HG02588 (cell line): ENCODE results near the gene INTS15.
"Not testable (repeated sequence)": the region's sequence is repeated elsewhere in the genome, so short reads cannot be mapped to it uniquely, and the experiment has no call there.

Experiments
- ATAC-seq: cut with Tn5 transposase; IDR thresholded peaks from one replicate; pipeline ENCODE4 v1.9.1; 2021; ENCODE audit warnings: mild to moderate bottlenecking, moderate library complexity; ENCODE audit not compliant: unreplicated experiment

INTS15 gene

DNA sequence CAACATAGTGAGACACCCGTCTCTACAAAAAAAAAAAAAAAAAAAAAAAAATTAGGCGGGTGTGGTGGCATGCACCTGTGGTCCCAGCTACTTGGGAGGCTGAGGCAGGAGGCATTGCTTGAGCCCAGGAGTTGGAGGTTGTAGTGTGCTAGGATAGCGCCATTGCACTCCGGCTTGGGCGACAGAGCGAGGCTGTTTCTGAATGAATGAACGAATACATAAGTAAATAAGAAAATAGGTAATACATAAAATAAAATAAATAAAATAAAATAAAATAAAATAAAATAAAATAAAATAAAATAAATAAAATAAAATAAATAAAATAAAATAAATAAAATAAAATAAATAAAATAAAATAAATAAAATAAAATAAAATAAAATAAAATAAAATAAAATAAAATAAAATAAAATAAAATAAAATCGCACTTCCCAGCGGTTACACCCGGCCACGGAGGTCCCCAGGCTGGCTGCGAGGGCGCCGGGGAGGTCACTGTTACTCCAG is 12.9 kb upstream of the INTS15 start:
- ATAC-seq: not testable (repeated sequence)

DNA sequence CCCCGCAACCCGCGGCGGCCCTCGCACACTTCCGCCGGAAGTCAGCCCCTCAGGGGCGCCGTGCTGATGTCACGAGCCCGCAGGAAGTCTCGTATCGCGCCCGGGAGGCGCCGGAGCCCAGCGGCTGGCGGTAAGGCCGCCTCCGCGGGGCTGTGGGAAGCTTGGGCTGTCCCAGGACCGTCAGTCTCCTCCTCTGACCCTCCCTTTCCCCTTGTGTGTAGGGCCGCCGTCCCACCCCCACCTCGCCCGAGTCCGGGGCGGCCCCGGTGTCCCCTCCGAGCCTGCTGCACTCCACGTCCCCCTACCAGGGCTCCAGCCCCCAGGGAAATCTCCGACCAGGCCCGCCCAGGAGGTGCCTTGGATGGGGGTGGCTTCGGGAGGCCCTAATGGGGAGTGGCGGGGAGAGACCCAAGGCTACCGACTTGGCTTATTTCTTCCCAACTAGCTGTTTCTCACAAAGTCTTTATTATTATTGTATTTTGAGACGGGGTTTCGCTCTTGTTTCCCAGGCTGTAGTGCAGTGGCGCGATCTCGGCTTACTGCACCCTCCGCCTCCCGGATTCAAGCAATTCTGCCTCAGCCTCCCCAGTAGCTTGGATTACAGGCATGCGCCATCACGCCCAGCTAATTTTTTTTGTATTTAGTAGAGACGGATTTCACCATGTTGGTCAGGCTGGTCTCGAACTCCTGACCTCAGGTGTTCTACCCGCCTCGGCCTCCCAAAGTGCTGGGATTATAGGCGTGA is 12.3 kb upstream of the INTS15 start, which contains the start of gene ZDHHC4:
ZDHHC4 (plus strand) TSS at position 86 of the 745 bp plus-strand sequence. CDS start 3,108 bp downstream, outside the sequence.
- peak; percentile 93 for ATAC-seq

DNA sequence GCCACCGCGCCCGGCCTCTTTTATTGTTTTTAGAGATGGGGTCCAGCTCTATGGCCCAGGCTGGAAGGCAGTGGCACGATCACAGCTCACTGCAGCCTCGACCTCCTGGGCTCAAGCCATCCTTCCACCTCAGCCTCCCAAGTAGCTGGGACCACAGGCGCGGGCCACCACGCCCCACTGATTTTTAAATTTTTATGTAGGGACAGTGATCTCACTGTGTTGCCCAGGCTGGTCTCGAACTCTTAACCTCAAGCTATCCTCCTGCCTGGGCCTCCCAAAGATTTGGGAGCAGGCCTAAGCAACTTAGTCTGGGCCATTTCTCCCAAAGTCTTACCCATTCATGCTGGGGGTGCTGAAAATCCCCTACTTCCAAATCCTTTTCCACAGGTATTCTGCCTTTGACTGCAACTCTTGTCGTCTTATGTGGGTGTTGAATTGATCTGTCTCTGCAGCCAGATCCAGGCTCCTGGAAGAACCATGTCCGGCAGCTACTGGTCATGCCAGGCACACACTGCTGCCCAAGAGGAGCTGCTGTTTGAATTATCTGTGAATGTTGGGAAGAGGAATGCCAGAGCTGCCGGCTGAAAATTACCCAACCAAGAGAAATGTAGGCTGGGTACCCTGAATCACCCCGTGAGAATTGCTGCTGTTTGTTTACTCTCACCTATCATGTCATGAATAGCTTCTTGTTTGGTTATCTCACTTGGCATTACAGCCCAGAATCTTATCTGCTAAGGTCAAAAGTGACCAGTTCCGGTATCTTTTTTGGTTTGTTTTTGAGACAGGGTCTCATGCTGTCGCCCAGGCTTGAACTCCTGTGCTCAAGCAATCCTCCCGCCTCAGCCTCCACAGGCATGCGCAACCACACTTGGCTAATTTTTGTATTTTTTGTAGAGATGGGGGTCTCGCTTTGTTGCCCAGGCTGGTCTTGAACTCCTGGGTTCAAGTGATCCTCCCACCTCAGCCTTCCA is 11.4 kb upstream of the INTS15 start:
- no peak for ATAC-seq

DNA sequence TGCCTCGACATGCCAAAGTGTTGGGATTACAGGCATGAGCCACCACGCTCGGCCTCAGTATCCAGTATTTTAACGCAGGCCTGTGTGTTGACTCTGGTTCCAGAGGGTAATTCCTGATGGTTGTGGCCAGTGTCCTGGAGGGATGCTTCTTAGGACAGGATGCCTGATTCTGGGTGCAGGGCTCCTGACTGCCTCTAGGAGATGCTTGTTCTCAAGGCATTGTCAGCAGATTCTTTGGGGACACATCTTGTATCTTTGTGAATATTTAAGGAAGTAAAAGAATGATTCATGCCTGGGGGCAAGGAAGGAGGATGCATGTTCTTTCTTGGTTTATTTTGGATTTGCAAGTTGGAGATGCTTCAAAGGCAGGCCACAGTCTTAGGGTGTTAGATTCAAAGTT is 10.4 kb upstream of the INTS15 start:
- no peak for ATAC-seq

DNA sequence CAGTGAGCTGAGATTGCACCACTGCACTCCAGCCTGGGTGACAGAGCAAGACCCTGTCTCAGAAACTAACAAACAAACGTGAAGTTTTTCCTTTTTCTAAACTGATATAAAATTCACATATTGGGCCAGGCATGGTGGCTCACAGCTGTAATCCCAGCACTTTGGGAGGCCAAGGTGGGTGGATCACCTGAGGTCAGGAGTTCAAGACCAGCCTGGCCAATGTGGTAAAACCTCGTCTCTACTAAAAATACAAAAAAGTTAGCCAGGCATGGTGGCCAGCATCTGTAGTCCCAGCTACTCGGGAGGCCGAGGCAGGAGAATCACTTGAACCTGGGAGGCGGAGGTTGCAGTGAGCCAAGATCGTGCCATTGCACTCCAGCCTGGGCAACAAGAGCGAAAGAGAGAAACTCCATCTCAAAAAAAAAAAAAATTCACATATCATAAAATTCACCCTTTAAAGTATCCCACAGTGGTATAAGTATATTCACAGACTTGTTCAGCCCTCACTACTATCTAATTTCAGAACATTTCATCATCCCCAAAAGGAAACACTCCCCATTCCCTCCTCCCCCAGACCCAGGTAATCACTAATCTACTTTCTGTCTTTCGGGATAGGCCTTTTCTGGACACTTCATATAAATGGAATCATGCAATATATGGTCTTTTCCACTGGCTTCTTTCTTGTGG is 3.9 kb upstream of the INTS15 start:
- ATAC-seq: not testable (repeated sequence)

DNA sequence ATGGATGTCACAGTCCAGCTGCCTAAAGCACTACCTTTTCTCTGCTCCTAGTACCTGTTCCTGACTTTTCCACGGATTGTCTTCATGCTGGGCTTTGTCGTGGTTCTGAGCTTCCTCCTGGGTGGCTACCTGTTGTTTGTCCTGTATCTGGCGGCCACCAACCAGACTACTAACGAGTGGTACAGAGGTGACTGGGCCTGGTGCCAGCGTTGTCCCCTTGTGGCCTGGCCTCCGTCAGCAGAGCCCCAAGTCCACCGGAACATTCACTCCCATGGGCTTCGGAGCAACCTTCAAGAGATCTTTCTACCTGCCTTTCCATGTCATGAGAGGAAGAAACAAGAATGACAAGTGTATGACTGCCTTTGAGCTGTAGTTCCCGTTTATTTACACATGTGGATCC is 1.3 kb upstream of the INTS15 start:
- ATAC-seq: no peak

- no peak for ATAC-seq
These were observed 531 bp upstream of the INTS15 start for GRCh38 chr7:6589151-6589828.

DNA sequence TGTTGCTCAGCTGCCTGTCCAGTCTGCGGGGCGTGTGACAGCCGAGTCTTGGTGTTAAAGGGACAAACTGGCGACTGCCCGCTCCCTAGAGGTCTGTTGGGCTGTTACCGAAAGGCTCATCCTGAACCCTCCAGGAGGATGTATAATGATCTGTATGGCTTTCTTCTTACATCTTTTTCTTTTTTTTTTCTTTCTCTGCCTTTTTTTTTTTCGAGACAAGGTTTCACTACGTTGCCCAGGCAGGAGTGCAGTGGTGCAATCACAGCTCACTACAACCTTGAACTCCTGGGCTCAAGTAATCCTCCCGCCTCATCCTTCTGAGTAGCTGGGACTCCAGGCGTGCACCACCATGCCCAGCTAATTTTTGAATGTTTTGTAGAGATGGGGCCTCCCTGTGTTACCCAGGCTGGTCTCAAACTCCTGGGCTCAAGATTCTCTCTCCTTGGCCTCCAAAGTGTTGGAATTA is 857 bp downstream of the INTS15 start:
- no peak for ATAC-seq

GRCh38 chr7:6600093-6600492 is 10.3 kb downstream of the INTS15 start:
- ATAC-seq: no peak

GRCh38 chr7:6604458-6604857 is 14.6 kb downstream of the INTS15 start:
- ATAC-seq: no peak

DNA sequence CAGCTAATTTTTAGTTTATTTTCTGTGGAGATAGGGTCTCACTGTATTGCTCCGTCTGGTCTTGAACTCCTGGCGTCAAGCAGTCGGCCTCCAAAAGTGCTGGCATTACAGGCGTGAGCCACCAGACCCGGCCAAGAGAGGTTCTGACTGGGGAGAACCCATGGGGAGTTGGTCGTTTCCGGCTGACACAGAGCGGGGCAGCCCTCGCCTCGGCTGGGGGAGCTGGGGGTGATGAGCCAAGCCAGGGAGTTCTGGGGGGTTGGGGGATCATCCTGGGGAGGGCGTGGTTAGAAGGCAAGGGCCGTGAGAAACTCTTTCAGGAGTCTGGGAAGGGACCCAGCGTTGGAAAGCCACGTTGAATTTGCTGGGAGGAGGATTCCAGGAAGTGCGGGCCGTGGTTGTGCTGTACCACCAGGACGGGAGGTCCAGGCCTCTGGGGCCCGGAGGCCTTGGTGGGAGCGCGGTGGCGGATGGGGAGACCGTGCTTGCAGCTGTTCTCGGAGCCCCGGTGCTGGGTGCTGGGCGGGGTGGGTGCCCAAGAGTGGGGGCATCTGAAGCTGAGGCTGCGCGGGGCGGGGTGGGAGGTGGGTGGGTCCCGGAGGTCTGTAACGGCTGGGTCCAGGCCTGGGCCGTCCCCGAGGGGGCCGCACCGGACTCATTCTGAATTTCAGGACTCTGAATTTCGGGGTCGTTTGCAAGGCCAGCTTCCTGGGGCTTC is 17.2 kb downstream of the INTS15 start:
- ATAC-seq: no peak

GRCh38 chr7:6607651-6608051 is 17.8 kb downstream of the INTS15 start:
- no peak for ATAC-seq

GRCh38 chr7:6608081-6608480 is 18.3 kb downstream of the INTS15 start:
- no peak for ATAC-seq

GRCh38 chr7:6608794-6609193 is 19.0 kb downstream of the INTS15 start:
- ATAC-seq: no peak

DNA sequence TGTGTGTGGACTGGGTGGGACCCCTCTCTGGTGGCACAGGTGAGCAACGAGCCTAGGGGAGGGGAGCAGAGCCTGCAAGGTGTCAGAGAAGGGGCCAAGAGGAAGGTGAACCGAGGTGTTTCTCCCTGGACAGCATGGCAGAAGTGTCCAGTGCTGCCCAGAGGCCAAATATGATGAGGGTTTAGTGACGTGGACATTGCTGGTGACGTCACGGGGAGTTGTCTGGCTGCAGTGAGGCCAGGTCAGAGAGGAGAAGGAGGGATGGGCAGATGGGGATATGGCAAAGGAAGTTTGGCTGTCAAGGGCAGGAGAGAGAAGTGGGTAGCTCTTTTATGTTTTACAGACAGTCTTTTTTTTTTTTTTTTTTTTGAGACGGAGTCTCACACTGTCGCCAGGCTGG is 23.0 kb downstream of the INTS15 start:
- no peak for ATAC-seq

DNA sequence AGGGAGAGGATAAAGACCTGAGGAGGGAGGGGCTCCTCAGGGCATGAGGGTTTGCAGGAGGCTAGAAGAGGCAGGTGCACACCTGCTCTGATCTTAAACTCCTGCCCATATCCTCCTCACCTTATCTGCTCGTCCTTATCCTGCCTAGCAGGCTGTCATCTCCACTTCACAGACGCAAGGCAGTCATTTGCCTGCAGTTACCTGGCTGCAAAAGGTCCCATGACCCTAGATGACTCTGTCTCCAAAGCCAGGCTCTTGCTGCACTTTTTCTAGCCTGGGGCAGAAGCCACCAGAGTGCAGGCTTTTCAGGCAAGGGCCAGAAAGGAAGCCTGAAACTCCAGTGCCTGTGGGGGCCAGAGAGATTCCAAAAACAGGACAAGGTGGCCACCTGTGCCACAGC is 23.9 kb downstream of the INTS15 start:
- no peak for ATAC-seq

DNA sequence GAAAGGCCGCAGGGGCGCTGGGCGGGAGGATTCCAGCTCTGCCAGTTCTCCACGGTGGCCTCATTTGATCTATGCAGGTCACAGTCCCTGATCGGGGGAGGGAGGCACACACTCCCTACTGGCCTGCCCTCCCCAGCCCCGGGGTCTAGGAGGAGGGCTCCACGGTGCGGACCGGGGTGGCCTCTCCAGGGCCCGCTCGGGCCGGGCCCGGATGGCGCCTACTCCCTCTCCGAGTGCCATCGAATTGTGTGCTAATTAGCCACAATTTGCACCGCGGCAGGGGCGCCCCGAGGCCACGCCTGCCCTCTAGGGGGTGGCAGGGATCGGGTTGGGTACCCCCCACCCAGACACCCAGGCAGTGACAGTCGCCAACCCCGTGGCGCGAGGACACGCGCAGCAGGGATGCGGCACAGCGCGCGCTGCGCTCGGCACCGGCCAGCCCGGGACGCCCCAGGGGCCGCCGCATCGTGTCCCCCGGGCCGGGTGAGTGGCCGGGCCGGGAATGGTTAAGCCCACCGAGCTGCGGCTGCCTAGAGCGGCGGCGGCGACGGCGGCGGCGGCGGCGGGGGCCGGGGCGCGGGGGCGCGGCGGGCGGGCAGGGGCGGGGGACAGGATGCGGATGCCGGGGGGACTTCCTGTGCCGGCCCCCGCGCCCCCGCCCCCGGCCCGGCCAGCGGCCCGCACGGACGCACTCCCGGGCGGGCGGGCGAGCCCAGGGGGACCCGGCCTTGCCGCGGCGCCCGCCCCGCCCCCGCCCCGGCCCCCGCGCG is 25.3 kb downstream of the INTS15 start, which contains the start of gene ZNF853:
ZNF853 (plus strand) TSS at position 658 of the 770 bp plus-strand sequence. CDS start 565 bp downstream, outside the sequence.
- ATAC-seq: no peak

GRCh38 chr7:6615723-6616555 is 26.1 kb downstream of the INTS15 start:
- ATAC-seq: no peak
